ENCODE data around the gene MAP4K1.

The MAP4K1 gene

GRCh38 chr19:38538793-38539528, 78.8 kb downstream of the MAP4K1 start:
- no peak for TF ChIP-seq CTCF (IDR thresholded peaks at IDR 0.05; ENCODE audit: insufficient read depth, low read depth, low read length, missing control alignments)
- DNase-seq (ENCODE audit: low read depth): peak; percentile 43
- H3K4me3 ChIP-seq (ENCODE audit: low read depth, low read length): no peak overlapping the region

- no peak for DNase-seq (ENCODE audit: low read depth)
- no peak for TF ChIP-seq CTCF (IDR thresholded peaks at IDR 0.05; ENCODE audit: insufficient read depth, low read depth, low read length, missing control alignments)
- H3K4me3 ChIP-seq (ENCODE audit: low read depth, low read length): no peak overlapping the region
Observed at GRCh38 chr19:38538386-38538785, 79.4 kb downstream of the MAP4K1 start.

Data from GM12865 (cell line).